ENCODE data around the gene TUBA3D.
"Not testable (repeated sequence)": the region's sequence is repeated elsewhere in the genome, so short reads cannot be mapped to it uniquely, and the experiment has no call there.

Gene TUBA3D

DNA sequence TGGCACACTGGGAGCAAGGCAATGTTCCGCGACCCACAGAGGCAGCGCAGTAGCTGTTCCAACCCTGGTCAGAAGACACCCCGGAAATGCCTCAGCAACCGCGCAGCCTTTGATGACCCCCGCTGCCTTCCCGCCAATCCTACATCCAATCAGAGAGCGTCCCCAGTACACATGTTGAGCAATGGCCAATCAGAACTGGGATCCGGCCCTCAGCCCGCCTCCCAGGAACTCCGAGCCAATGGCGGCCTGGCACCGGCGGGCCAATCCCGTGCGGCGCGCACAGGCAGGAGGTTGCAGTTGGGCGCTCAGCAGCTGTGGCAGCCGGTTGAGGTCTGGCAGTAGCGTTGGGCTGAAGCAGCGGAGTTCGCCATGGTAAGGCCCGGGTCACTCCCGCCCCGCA lies at the start of gene TUBA3D:
Gene TUBA3D (plus strand): TSS at position 289 of the 400 bp plus-strand sequence. CDS start 81 bp downstream, at position 370.
- DNase-seq (ENCODE audit: low read depth in 1 of 2, low spot score in 1 of 2), result no peak
- in situ Hi-C loops (cut with HindIII; ENCODE audit: low pct_unique_long_range_greater_than_20kb, low sequenced_read_pairs), result no loop called here
- TF ChIP-seq JUND (IDR thresholded peaks at IDR 0.05; ENCODE audit: low read depth), result no peak

- no peak for DNase-seq (ENCODE audit: low read depth in 1 of 2, low spot score in 1 of 2)
- TF ChIP-seq JUND (IDR thresholded peaks at IDR 0.05; ENCODE audit: low read depth), result no peak
- in situ Hi-C loops (cut with HindIII; ENCODE audit: low pct_unique_long_range_greater_than_20kb, low sequenced_read_pairs), result no loop called here
Measured at GRCh38 chr2:131426727-131427126, 49.2 kb upstream of the TUBA3D start.

GRCh38 chr2:131431336-131431735 lies 44.6 kb upstream of the TUBA3D start:
- no peak for TF ChIP-seq JUND (IDR thresholded peaks at IDR 0.05; ENCODE audit: low read depth)
- DNase-seq (ENCODE audit: low read depth in 1 of 2, low spot score in 1 of 2), result no peak
- in situ Hi-C loops (cut with HindIII; ENCODE audit: low pct_unique_long_range_greater_than_20kb, low sequenced_read_pairs), result no loop called here

DNA sequence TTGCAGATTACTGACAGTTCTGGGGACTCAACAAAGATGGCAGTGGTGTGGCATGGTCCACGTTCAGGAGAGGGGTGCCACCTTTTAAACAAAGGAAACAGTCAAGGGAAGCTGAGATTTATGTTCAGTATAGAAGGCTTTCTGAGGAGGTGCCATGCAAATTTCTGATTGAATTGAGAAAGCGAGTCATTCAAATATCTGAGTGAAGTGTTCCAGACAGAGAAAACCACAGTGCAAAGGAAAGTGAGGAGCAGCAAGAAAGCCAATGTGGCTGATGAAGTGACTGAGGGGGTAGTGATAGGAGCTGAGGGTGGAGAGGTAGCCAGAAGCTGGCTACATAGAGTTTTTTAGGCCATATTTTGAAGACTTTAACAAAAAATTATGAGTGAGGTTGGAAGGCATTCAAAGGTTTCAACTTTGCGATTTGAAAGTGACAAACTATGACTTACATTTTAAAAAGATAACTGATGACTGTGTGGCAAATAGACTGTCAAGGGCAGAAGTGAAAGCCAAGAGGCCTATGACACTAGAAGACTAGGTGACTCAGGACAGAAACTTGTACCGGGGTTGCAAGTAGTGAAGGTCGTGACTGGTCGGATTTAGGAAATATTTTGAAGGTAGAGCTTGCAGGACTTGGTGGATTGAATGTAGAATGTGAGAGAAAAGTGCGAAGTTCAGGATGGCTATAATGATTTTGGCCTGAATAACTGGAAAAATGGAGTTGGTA lies 35.0 kb upstream of the TUBA3D start:
- DNase-seq (ENCODE audit: low read depth in 1 of 2, low spot score in 1 of 2); in situ Hi-C loops (cut with HindIII; ENCODE audit: low pct_unique_long_range_greater_than_20kb, low sequenced_read_pairs): not testable (repeated sequence)

DNA sequence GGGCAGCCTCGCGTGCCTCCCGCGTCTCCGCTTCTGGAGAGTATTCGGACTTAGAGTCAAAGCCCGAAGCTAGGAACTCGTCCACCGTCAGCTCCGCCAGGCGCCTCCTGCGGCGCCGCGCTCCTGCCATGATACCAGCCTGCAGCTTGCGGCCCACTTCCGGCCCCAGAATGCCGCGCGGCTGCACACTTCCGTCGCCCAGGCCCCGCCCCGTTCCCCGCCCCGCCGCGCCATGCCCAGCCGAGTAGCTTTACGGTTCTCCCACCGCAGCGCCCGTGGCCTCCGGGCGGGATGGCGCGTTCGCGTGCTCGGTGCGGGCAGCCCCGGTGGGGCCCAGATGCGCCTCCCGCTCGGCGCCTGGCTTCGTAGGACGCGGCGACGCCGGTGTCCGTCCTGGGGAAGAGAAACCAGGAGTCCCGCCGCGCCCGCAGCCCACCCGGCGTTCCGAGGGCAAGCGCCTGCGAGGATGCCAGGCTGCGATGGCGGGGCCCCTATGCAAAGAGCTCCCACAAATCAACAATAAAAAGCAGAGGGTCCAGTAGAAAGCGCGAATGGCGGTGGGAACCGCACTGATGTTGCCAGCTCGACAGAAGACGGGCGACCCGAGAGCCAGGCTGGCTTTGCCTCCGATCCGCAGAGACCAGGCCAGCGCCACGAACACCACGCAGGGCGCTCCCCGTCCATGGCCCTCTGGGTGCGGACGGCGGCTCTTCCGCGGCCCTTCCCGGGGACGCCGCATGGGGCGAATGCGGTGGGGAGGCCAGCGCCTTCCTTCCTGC lies 31.0 kb upstream of the TUBA3D start:
- DNase-seq (ENCODE audit: low read depth in 1 of 2, low spot score in 1 of 2); in situ Hi-C loops (cut with HindIII; ENCODE audit: low pct_unique_long_range_greater_than_20kb, low sequenced_read_pairs): not testable (repeated sequence)

DNA sequence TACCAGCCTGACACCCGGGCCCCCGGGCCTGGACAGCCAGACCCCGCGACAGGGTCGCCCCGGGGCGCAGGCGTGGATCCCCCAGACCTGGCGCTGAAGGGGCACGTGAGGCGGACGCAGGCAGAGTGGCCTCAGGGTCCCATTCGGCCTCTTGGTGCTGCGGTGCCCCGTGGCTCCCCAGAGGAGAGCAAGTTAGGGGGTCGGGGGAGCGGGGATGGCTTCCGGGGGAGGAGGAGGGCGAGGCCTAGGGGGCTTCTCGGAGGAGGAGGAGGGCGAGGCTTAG lies 30.5 kb upstream of the TUBA3D start:
- DNase-seq (ENCODE audit: low read depth in 1 of 2, low spot score in 1 of 2); in situ Hi-C loops (cut with HindIII; ENCODE audit: low pct_unique_long_range_greater_than_20kb, low sequenced_read_pairs): not testable (repeated sequence)

DNA sequence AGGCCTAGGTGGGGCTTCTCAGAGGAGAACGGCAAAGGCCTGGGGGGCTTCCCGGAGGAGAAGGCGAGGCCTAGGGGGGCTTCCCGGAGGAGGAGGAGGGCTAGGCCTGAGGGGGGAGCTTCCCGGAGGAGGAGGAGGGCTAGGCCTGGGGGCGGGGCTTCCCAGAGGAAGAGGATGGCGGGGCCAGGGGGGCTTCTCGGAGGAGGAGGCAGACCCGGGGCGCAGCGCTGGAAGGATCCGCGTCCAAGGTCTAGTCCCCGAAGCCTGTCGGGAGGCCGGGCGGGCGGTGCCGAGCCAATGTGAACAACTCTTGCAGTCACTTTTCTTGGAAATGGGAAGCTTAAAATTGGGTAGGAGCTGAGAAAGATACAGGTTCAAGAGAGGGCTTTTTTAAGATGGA lies 30.0 kb upstream of the TUBA3D start:
- in situ Hi-C loops (cut with HindIII; ENCODE audit: low pct_unique_long_range_greater_than_20kb, low sequenced_read_pairs), result no loop called here
- no peak for TF ChIP-seq JUND (IDR thresholded peaks at IDR 0.05; ENCODE audit: low read depth)
- DNase-seq (ENCODE audit: low read depth in 1 of 2, low spot score in 1 of 2), result no peak

DNA sequence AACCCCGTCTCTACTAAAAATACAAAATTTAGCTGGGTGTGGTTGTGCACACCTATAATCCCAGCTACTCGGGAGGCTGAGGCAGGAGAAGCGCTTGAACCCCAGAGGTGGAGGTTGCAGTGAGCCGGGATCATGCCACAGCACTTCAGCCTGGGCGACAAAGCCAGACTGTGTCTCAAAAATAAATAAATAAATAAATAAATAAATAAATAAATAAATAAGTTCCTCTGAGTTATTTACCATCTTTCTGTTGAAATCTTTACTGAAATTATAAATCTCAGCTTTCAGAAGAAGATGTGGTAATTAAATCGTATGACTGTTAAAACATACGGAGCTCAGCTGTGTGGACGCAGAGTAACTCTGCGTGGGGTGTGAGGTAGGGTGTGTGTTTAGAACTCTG lies 27.9 kb upstream of the TUBA3D start:
- in situ Hi-C loops (cut with HindIII; ENCODE audit: low pct_unique_long_range_greater_than_20kb, low sequenced_read_pairs), result not testable (repeated sequence)

DNA sequence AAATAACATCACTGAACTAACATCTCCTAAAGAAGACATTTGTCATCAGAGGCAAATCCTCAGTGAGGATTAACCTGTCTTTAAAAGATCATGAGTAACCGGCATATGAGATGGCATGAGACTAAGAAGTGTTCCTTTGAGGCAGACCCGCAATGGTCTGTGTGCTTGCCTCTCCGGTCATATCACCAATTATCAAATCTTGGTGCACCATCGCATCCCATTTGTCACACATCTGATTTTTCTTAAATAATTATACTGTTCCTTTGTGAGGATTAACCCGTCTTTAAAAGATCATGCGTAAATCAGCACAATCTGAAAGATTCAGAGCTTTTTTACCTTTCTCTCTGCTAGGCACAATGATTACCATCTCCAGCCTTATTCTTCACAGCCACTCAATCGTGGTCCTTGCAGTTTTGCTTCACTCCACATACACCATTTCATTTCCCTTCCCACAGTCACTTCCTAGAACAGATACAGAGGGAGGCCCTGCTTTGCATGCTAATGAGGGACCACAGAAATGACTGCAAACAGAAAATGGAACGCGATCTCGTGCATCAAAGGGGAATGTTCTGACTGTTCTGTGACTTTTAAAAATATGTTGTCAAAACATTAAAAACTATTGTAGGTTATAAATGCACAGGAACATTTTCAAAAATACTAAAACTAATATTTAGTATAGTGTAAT lies 24.5 kb upstream of the TUBA3D start:
- DNase-seq (ENCODE audit: low read depth in 1 of 2, low spot score in 1 of 2); in situ Hi-C loops (cut with HindIII; ENCODE audit: low pct_unique_long_range_greater_than_20kb, low sequenced_read_pairs): not testable (repeated sequence)

More for the DNA sequence above, 27.9 kb upstream of the TUBA3D start:
- not testable (repeated sequence) for DNase-seq (ENCODE audit: low read depth in 1 of 2, low spot score in 1 of 2)

DNA sequence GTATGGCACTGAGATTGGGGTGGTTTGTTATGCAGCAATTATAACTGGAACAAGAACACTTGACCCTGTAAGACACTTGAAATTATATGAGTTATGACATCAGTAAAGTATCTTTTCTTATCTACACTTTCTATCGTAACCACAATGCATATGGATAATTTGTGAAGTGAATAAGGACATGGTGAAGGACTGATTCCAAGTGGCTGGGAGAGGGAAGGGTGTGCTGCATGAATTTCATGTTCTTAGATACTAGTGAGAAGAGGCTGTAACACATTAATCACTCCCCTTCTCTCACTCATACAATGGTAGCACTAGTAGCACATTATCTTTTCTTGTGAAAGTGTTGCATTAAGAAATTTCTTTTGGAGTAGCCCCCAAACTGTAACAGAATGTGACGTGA lies 21.0 kb upstream of the TUBA3D start:
- in situ Hi-C loops (cut with HindIII; ENCODE audit: low pct_unique_long_range_greater_than_20kb, low sequenced_read_pairs), result not testable (repeated sequence)

DNA sequence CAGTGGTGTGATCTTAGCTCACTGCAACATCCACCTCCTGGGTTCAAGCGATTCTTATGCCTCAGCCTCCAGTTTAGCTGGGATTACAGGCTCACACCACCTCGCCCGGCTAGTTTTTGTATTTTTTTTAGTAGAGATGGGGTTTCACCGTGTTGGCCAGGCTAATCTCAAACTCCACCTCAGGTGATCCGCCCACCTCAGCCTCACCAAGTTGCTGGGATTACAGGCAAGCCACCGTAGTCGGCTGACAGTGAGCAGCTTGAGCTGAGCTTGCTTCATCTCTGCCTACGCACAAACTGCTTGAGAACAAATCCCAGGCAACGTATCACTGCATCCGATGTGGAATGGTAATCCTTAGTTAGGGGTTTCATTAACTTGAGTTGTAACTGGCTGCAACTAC lies 8.2 kb upstream of the TUBA3D start:
- in situ Hi-C loops (cut with HindIII; ENCODE audit: low pct_unique_long_range_greater_than_20kb, low sequenced_read_pairs), result not testable (repeated sequence)

More for the DNA sequence above, 21.0 kb upstream of the TUBA3D start:
- DNase-seq (ENCODE audit: low read depth in 1 of 2, low spot score in 1 of 2), result not testable (repeated sequence)

DNA sequence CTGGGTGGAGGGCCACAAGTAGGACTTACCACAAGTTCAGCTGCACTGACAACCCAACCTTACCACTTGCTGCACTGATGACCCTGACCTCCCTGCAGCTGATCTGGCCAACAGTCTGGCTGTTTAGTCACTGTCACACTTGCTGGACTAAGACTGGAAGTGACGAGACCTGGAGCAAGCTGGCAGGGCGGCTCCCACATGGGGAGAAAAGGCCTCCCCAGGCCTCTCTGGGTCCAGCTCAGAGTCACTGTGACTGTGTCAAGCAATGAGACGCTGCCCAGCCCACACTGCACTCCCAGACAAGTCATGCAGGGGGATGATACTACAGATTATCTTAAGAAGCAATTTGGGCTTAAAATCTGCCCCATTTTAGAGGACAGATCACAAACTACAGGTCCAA lies 5.0 kb upstream of the TUBA3D start:
- in situ Hi-C loops (cut with HindIII; ENCODE audit: low pct_unique_long_range_greater_than_20kb, low sequenced_read_pairs), result not testable (repeated sequence)

More for the DNA sequence above, 8.2 kb upstream of the TUBA3D start:
- not testable (repeated sequence) for DNase-seq (ENCODE audit: low read depth in 1 of 2, low spot score in 1 of 2)

GRCh38 chr2:131471624-131472023 lies 4.3 kb upstream of the TUBA3D start:
- in situ Hi-C loops (cut with HindIII; ENCODE audit: low pct_unique_long_range_greater_than_20kb, low sequenced_read_pairs), result not testable (repeated sequence)

More for the DNA sequence above, 5.0 kb upstream of the TUBA3D start:
- not testable (repeated sequence) for DNase-seq (ENCODE audit: low read depth in 1 of 2, low spot score in 1 of 2)

DNA sequence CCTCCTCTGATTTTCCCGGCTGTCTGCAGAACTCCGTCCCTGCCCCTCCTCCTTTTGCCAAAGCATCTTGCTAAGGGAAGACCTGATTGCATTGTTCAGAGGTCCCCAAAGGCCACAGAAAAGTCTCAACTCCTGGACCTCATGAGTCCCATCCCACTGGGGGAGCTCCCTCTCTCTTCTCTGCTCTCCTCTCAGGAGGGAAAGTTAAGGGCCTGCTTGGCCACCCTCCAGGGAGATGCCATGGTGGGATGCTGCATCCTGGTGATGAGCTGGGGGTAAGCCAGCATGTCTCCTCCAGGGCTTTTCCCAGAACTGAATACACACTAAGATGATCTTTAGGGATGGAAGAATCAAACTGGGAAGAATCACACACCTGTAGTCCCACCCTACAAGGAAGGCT lies 2.7 kb upstream of the TUBA3D start:
- in situ Hi-C loops (cut with HindIII; ENCODE audit: low pct_unique_long_range_greater_than_20kb, low sequenced_read_pairs); DNase-seq (ENCODE audit: low read depth in 1 of 2, low spot score in 1 of 2): not testable (repeated sequence)

More at GRCh38 chr2:131471624-131472023, 4.3 kb upstream of the TUBA3D start:
- not testable (repeated sequence) for DNase-seq (ENCODE audit: low read depth in 1 of 2, low spot score in 1 of 2)

DNA sequence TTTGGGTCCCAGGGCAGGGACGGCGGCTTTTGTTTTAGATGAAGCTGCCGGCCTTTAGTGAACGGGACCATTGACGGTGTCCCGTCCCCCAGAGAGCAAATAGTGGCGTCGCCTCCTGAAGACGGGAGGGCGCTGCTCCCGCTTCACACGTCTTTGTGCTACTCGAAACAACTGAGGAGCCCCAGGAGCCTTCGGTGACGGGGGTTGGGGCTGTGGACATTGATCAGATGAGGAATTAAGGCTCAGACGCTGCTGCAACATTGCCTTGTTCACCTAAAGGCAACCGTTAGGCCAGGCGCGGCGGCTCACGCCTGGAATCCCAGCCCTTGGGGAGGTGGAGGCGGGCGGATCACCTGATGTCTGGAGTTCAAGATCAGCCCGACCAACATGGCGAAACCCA lies 444 bp downstream of the TUBA3D start:
- DNase-seq (ENCODE audit: low read depth in 1 of 2, low spot score in 1 of 2); in situ Hi-C loops (cut with HindIII; ENCODE audit: low pct_unique_long_range_greater_than_20kb, low sequenced_read_pairs): not testable (repeated sequence)

- DNase-seq (ENCODE audit: low read depth in 1 of 2, low spot score in 1 of 2); in situ Hi-C loops (cut with HindIII; ENCODE audit: low pct_unique_long_range_greater_than_20kb, low sequenced_read_pairs): not testable (repeated sequence)
Measured at GRCh38 chr2:131477227-131477626, 1.3 kb downstream of the TUBA3D start.

- DNase-seq (ENCODE audit: low read depth in 1 of 2, low spot score in 1 of 2); in situ Hi-C loops (cut with HindIII; ENCODE audit: low pct_unique_long_range_greater_than_20kb, low sequenced_read_pairs): not testable (repeated sequence)
Measured at GRCh38 chr2:131478074-131478849, 2.3 kb downstream of the TUBA3D start.
